HG03175 (cell line): Measurements from ENCODE around the gene DLG4.
"Not testable (repeated sequence)": the region's sequence is repeated elsewhere in the genome, so short reads cannot be mapped to it uniquely, and the experiment has no call there.

ENCODE experiments used
- ATAC-seq: cut with Tn5 transposase; IDR thresholded peaks from one replicate; pipeline ENCODE4 v1.9.1; 2021; ENCODE audit warnings: mild to moderate bottlenecking, moderate library complexity; ENCODE audit not compliant: unreplicated experiment

DLG4 gene

DNA sequence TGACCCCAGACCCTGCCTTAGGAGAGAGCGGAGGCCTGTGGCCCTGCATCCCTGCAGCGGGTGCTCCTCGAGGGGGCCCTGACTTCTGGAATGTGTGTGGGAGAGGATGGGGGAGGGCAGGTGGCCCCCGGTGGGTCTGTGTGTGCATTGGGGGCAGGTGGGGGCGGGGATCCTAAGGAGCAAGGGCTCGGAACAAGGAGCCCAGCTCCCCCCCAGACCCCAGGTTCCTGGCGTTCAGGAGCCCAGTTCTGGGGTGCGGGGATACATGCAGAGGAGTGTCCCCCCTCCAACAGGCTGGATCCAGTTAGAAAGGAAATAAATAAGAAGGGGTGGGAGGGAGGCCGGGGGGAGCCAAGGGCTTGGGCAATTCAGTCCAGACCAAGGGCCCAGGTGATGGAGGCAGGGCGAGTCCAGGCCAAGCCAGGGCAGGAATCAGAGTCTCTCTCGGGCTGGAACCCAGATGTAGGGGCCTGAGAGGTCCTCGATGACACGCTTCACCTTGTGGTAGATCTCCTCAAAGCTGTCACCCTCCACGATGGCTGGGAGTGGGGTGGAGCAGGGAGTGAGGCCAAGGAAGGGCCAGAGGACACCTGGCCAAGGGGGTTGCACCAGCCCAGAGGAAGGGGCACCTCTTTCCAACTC, 29.2 kb downstream of the DLG4 start:
- no peak for ATAC-seq

GRCh38 chr17:7186241-7186640, 33.4 kb downstream of the DLG4 start:
- ATAC-seq = no peak

DNA sequence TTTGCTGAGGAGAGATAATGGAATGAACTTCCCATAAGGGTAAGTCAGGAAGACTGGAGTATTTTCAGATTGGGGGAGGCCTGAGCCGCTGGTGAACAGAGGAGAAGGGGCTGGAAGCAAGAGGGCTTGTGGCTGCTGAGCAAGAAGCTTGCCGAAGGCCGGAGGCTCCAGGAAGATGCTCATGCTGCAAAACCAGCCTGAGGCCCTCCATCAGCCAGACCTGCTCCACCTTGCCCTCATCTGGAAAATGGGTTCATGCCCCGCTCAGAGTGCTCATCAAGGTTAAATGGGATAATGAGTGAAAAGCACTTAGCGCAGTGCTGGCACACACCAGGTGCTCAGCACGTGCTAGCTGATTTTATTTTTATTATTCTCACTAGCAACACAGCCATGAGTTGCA, 35.0 kb downstream of the DLG4 start:
- ATAC-seq = no peak

- no peak for ATAC-seq
These were observed 35.5 kb downstream of the DLG4 start for GRCh38 chr17:7184091-7184488.

DNA sequence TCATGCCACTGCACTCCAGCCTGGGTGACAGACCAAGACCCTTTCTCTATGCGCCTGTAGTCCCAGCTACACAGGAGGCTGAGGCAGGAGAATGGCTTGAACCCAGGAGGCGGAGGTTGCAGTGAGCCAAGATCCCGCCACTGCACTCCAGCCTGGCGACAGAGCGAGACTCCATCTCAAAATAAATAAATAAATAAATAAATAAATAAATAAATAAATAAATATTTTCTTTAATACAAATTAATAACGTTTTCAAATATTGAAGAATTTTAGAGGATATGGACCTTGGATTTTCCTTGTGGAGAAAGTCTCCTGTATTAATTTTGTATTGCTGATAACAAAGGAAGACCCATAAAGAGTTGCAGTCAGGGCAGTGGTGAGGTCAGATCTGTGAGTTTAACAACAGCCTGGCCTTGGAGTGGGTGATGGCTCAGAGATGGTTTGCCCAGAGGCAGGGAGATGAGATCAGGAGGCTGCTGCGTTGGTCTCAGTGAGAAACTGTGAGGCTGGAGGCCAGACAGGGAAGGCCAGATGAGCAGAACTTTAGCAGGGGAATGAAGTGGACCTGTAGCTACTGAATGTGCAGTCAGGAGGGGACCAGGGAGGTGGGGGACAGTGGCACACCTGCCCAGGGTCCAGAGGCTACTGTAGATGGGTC, 36.1 kb downstream of the DLG4 start:
- no peak for ATAC-seq

DNA sequence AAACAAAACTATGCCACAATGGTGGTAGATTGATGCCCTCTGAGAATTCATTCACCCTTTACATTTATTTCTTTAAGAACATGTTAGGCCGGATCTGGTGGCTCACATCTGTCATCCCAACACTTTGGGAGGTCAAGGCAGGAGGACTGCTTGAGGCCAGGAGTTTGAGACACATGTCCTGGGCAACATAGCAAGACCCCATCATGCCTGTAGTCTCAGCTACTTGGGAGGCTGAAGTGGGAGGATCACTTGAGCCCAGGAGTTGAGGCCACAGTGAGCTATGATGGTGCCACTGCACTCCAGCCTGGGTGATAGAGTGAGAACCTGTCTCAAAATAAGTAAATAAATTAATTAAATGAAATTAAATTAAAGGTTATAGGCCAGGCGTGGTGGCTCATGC, 37.5 kb downstream of the DLG4 start:
- ATAC-seq = not testable (repeated sequence)

- no peak for ATAC-seq
These were observed 40.0 kb downstream of the DLG4 start, which contains the start of gene ASGR1 for GRCh38 chr17:7179317-7180254. ASGR1 (minus strand) TSS chr17:7179370; CDS start chr17:7178563, 807 bp downstream.

DNA sequence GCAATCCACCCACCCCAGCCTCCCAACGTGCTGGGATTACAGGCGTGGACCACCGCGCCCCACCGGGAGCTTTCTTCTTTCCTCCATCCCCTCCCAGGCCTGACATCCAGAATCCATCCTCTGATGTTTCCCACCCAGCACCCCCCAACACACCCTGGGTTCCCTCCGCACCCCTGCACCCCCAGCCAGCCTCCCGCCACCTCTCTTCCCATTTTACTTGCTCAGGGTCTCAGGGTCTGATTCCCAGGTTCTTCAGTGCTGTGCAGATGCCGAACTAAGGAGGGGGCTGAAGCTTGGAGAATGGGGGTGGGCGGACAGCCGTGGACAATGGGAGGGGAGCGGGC, 40.7 kb downstream of the DLG4 start:
- ATAC-seq = no peak

GRCh38 chr17:7177954-7178477, 41.6 kb downstream of the DLG4 start:
- ATAC-seq = no peak

DNA sequence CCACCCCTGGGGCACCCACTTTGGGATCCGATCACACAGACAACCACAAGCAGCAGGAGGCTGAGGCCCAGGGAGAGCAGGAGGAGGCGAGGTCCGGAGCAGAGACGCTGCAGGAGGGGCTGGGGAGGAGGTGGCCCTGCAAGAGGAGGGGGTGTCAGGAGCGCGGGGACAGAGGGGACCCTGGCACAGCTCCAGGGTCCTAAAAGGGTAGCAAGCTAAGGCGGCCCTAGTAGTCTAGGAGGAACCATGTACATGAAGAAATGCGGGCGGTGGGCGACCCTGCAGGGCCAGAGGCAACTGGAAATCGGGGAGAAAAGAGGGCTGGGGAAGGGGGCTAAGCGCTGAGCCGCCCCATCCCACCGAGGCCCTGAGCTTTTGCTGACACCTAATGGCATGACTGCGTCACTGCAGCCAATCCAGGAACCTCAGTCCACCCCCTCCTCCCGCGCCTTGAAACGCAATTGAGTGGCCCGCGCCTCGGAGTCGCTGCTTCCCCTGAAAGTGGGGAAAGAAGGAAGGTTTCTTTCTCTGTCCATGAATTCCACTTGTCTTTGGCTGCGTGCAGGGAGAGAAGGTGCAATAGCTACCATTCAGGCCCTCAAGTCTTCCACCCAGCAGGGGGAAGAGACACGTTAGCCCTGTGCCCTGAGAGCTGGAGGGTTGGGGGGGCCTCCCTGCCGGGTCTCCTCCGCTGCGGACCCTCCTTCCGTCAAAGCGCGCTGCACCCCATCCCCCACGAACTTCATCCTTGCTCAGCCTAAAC, 42.3 kb downstream of the DLG4 start:
- no peak for ATAC-seq

DNA sequence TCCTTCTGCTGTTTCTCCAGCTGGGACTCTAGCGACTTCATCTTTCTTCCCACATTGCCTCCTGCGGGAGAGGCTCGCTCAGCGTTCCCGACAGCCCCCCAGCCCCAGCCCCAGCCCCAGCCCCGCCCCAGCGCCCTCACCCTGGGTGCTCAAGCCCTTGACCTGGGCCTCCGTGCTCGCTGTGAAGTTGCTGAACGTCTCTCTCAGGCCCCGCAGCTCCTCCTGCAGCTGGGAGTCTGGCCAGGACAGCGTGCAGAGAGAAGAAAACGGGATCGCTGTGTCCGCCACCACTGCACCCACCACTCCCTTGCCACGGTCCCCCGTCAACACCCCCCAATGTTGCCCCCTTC, 42.8 kb downstream of the DLG4 start:
- no peak for ATAC-seq

GRCh38 chr17:7176107-7176840, 43.4 kb downstream of the DLG4 start:
- ATAC-seq = no peak

- ATAC-seq = no peak
These were observed 44.3 kb downstream of the DLG4 start for GRCh38 chr17:7175330-7175733.

GRCh38 chr17:7174603-7175326, 44.9 kb downstream of the DLG4 start:
- no peak for ATAC-seq

- ATAC-seq = no peak
These were observed 45.7 kb downstream of the DLG4 start for GRCh38 chr17:7173687-7174602.

DNA sequence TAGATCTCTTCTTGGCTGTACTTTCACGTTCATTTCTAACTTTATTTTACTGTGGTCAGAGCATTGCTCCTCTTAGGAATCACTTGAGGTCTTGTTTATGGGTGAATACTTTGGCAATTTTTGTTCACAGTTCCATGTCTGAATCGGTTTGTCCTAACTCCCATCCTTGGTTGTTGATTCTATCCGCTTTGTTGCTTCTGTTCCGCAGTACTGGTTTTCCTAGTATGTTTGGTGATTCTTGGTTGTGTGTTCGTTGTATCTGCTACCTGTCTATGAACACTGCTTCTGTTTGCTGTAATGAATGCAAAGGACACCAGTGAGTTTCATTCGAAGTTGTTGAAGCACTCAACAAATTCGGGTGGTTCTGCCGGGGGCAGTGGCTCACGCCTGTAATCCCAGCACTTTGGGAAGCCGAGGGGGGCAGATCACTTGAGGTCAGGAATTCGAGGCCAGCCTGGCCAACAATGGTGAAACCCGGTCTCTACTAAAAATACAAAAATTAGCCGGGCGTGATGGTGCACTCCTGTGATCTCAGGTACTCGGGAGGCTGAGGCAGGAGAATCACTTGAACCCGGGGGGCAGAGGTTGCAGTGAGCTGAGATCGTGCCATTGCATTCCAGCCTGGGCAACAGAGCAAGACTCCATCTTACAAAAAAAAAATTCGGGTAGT, 47.0 kb downstream of the DLG4 start:
- ATAC-seq = not testable (repeated sequence)

- not testable (repeated sequence) for ATAC-seq
These were observed 50.1 kb downstream of the DLG4 start for GRCh38 chr17:7169565-7169908.
